K562 (cell line): ENCODE data around the gene VPREB3. TPM values are rescaled to one million over a fixed set of nuclear protein-coding genes. Genes with fewer than 3 reads are reported as not detected.

Source experiments
- ATAC-seq: fragments of 200-7000 bp; cut with Tn5 transposase; 3 replicates; pipeline ENCODE4 v1.9.1; 2020; ENCODE audit warnings: moderate library complexity
- BruUV-seq: library from RNA; stranded (reverse); fragments of 400-500 nt; replicated peaks from 2 replicates; lab custom pipeline; 2021; lab: Mats Ljungman, UMichigan
- CTCF ChIA-PET: fragments of 300-600 bp; formaldehyde crosslinking; extraction: SDS; loops from one replicate; lab custom pipeline; 2021; ENCODE audit warnings: low intra/inter-chr PET ratio; lab: Yijun Ruan, JAX
- POLR2A ChIA-PET: fragments of 300-600, 350-650 bp; sonication (Branson Sonifier 250); formaldehyde crosslinking; extraction: SDS; loops from one replicate; lab custom pipeline; 2021; ENCODE audit warnings: antibody characterized with exemption, inconsistent platforms; lab: Yijun Ruan, JAX
- DNase-seq, 4 experiments: peaks; one replicate each; pipeline versions ENCODE4 v3.0.0 to v3.0.0-alpha.2; 2011 to 2018; ENCODE audit warnings: low spot score in 3 of 4, mixed read lengths in 3 of 4; ENCODE audit errors: extremely low read depth in 1 of 4
- FAIRE-seq: peaks from 2 replicates; lab custom pipeline; 2011; peaks lifted over from hg19 to GRCh38; lab: Jason Lieb, UNC
- H2AFZ ChIP-seq: 2 replicates; pipeline ENCODE4 v1.6.0; 2011; ENCODE audit warnings: low read depth, low read length, control low read depth, inconsistent platforms
- H3K27ac ChIP-seq: fragments of 200-600 bp; 3 replicates; pipeline ENCODE4 v1.8.0; 2011; ENCODE audit warnings: low read depth, mild to moderate bottlenecking, control low read depth, inconsistent platforms, low read length, moderate library complexity, mixed read lengths; ENCODE audit errors: extremely low read depth
- H3K27me3 ChIP-seq, 2 experiments: fragments of 300-600 bp in 1 of 2; 2 replicates in 1 of 2; 3 replicates in 1 of 2; pipeline versions ENCODE4 v1.6.0 to v1.8.0; 2011; ENCODE audit warnings: inconsistent platforms in 2 of 2, low read length in 2 of 2, mild to moderate bottlenecking in 1 of 2, mixed read lengths in 1 of 2, moderate library complexity in 1 of 2; ENCODE audit not compliant: control insufficient read depth in 2 of 2, insufficient read depth in 2 of 2
- H3K36me3 ChIP-seq: fragments of 300-600 bp; 3 replicates; pipeline ENCODE4 v1.8.0; 2011; ENCODE audit warnings: mild to moderate bottlenecking, low read length, inconsistent platforms; ENCODE audit not compliant: control insufficient read depth, insufficient read depth
- H3K4me1 ChIP-seq, 2 experiments: fragments of 200-600 bp in 1 of 2; replicated peaks in 1 of 2; 2 replicates in 1 of 2; 3 replicates in 1 of 2; pipeline versions ENCODE4 v1.5.1 to v1.8.0; 2011; ENCODE audit warnings: inconsistent platforms in 2 of 2, low read length in 2 of 2, mild to moderate bottlenecking in 1 of 2, mixed read lengths in 1 of 2, moderate library complexity in 1 of 2; ENCODE audit not compliant: control insufficient read depth in 2 of 2, insufficient read depth in 2 of 2
- H3K4me2 ChIP-seq: 2 replicates; pipeline ENCODE4 v1.6.1; 2011; ENCODE audit warnings: low read length, control low read depth, inconsistent platforms, mixed read lengths; ENCODE audit not compliant: insufficient read depth
- H3K4me3 ChIP-seq: fragments of 200-600 bp; sonication (generic), shearing (Covaris generic); 2 replicates; pipeline ENCODE4 v1.5.1; 2016; ENCODE audit warnings: control low read depth, inconsistent platforms
- H3K79me2 ChIP-seq: fragments of 200-600 bp; 3 replicates; pipeline ENCODE4 v1.8.0; 2011; ENCODE audit warnings: low read length, inconsistent platforms; ENCODE audit not compliant: control insufficient read depth, insufficient read depth
- H3K9ac ChIP-seq, 2 experiments: 2 replicates each; pipeline versions ENCODE4 v1.6.0 to v1.6.1; 2011; ENCODE audit warnings: low read depth in 2 of 2, low read length in 2 of 2, control low read depth in 1 of 2, inconsistent platforms in 1 of 2, mild to moderate bottlenecking in 1 of 2, mixed read lengths in 1 of 2; ENCODE audit not compliant: insufficient read depth in 1 of 2
- H3K9me1 ChIP-seq: one replicate; pipeline ENCODE4 v1.6.0; 2011; ENCODE audit warnings: inconsistent platforms, mild to moderate bottlenecking, low read length, moderate library complexity; ENCODE audit not compliant: control insufficient read depth, insufficient read depth
- H3K9me3 ChIP-seq: replicated peaks from 2 replicates; pipeline ENCODE4 v1.5.1; 2011; ENCODE audit warnings: low read depth, low read length, inconsistent platforms; ENCODE audit not compliant: control insufficient read depth, insufficient read depth
- H4K20me1 ChIP-seq: replicated peaks from 2 replicates; pipeline ENCODE4 v1.6.1; 2011; ENCODE audit warnings: low read length, inconsistent platforms, mixed read lengths; ENCODE audit not compliant: control insufficient read depth, insufficient read depth
- HLTF ChIP-seq: fragments of 450-650 bp; IDR thresholded peaks from 2 replicates; pipeline ENCODE4 v1.6.1; 2016
- HNRNPL ChIP-seq: fragments of 200-400 bp; formaldehyde crosslinking; IDR thresholded peaks from 2 replicates; pipeline ENCODE4 v1.6.1; 2017; ENCODE audit warnings: low read depth, mild to moderate bottlenecking, low read length
- TAF15 ChIP-seq: fragments of 200-400 bp; formaldehyde crosslinking; IDR thresholded peaks from 2 replicates; pipeline ENCODE4 v1.6.1; 2017; ENCODE audit warnings: mild to moderate bottlenecking, low read depth, low read length, moderate library complexity
- TAL1 ChIP-seq: fragments of 450-650 bp; IDR thresholded peaks from 2 replicates; pipeline ENCODE4 v1.6.1; 2016; ENCODE audit warnings: mild to moderate bottlenecking
- TRIM24 ChIP-seq, 2 experiments: fragments of 450-650 bp; IDR thresholded peaks; 2 replicates each; pipeline ENCODE4 v1.6.1; 2016
- ZNF778 ChIP-seq: fragments of 450-650 bp; formaldehyde crosslinking; IDR thresholded peaks from 2 replicates; pipeline ENCODE4 v1.4.0; 2020; ENCODE audit warnings: mild to moderate bottlenecking, moderate library complexity
- WGBS: fragments of 100-300 bp; shearing (Covaris generic); methylation state at CpG from one replicate; pipeline ENCODE4 v1.1.6; 2016; ENCODE audit warnings: low coverage, mixed read lengths; ENCODE audit not compliant: insufficient coverage; ENCODE audit errors: missing lambda C conversion rate; 5-methylcytosine and 5-hydroxymethylcytosine counted together
- in situ Hi-C: fragments of 300-500 bp; cut with MboI; formaldehyde crosslinking; loops from 4 replicates; pipeline ENCODE4 v1.15.0; 2018; ENCODE audit warnings: inconsistent platforms, mixed read lengths
- intact Hi-C: fragments of 100-400 bp; cut with micrococcal nuclease; formaldehyde crosslinking; loops from 2 replicates; pipeline ENCODE4 v1.14.2; 2022
- polyA plus RNA-seq, 8 experiments: library from polyadenylated mRNA; depleted of rRNA in 4 of 8; stranded (reverse) in 5 of 8; unstranded in 3 of 8; fragments of >200 nt; fragmentation: Nextera tagmentation in 2 of 8; fragmentation: Illumina TruSeq in 1 of 8; extraction: Ambion mirVana in 2 of 8; extraction: Trizol in 1 of 8; gene quantifications; 2 replicates each; pipeline versions ENCODE4 v1.2.1 to v1.2.3, GENCODE V29; 2011 to 2014; ENCODE audit warnings: inconsistent platforms in 1 of 8, missing spikeins in 1 of 8
- total RNA-seq, 7 experiments: library from RNA; depleted of rRNA in 6 of 7; stranded (reverse); fragments of >200 nt in 6 of 7; fragmentation: Illumina TruSeq in 2 of 7; extraction: Trizol in 2 of 7; gene quantifications; 2 replicates each; pipeline versions ENCODE4 v1.2.1 to v1.2.3, GENCODE V29; 2011 to 2021; ENCODE audit warnings: low replicate concordance in 1 of 7
- TF ChIP-seq, protein P1 (sequence below): sonication (generic); formaldehyde crosslinking; IDR thresholded peaks from 2 replicates; pipeline ENCODE4 v1.8.1; 2023; ENCODE audit warnings: mild to moderate bottlenecking, missing genetic modification reagents

Gene VPREB3
- total and polyA plus RNA-seq, 9 of the 15 experiments (the other 6 are each of a cell fraction or from before 2014, with no cell fraction given): 0.14 to 0.71 (median 0.20) TPM; not detected in 6

DNA sequence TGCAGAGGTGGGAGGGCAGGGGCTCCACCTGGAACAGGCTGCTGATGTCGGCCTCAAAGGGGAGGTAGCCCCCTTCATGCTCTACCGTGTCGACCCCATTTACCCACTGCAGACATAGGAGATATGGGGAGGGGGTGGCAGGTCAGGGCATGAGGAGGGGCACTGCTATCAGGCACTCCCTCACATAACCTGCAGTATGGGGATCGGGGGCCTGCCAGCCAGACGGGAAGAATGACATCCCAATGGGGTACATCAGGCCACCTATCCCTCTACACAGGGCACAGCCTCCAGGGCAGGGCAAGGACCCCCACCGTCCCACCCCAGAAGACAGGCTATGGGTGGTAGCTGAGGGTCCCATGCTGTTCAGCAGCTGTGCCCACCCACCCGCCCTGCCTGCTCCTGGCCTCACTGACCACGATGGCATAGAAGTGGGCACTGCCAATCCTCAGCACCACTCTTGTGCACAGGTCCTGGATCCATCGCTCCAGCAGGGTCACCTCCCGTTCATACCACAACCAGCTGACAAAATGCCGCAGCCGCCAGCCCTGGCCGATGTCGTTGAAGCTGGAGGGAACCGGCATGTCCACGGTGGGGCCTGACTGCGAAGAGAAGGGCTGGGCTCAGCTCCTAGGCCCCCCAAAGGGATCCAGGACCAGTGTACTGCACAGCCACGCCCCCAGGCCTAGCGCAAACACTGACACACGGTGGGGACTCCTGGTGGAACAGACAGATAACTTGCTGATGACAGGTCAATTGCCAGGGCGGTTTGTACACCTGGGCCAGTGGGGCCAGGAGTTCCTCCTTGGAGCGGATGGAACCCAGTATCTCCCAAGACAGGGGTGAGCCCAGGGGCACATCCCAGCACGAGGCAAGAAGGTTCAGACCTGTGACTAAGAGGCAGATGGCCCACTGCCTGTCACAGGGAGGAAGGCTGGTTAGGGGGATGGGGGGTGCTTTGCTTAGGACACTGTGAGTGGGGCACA lies 39.3 kb downstream of the VPREB3 start (continued):
- TF ChIP-seq, protein P1, sequence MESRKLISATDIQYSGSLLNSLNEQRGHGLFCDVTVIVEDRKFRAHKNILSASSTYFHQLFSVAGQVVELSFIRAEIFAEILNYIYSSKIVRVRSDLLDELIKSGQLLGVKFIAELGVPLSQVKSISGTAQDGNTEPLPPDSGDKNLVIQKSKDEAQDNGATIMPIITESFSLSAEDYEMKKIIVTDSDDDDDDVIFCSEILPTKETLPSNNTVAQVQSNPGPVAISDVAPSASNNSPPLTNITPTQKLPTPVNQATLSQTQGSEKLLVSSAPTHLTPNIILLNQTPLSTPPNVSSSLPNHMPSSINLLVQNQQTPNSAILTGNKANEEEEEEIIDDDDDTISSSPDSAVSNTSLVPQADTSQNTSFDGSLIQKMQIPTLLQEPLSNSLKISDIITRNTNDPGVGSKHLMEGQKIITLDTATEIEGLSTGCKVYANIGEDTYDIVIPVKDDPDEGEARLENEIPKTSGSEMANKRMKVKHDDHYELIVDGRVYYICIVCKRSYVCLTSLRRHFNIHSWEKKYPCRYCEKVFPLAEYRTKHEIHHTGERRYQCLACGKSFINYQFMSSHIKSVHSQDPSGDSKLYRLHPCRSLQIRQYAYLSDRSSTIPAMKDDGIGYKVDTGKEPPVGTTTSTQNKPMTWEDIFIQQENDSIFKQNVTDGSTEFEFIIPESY (CRISPR knock-in tag): peak; percentile 25; the same call in 1 of the 2 replicates
- TF ChIP-seq TAL1: peak; percentile 28; the same call in 1 of the 2 replicates
- TF ChIP-seq, all 486 proteins: peak for 8

GRCh38 chr22:23713696-23714595 lies 40.3 kb downstream of the VPREB3 start:
- ChIA-PET POLR2A (interaction anchor here (0.7 kb wide), 1 partner anchor 346 kb away, joined by 3 read pairs; no protein-coding TSS in a partner anchor), CTCF (no interaction called here)
- no peak overlapping the region for H3K27ac ChIP-seq
- ATAC-seq (no peak), DNase-seq (no peak), FAIRE-seq (no peak)
- H3K4me2 ChIP-seq: no peak overlapping the region
- peaks cover 54% of the 10 kb centered on the region; the same call in 1 of the 3 replicates for H3K36me3 ChIP-seq
- in situ Hi-C loops (no loop called here), intact Hi-C loops (no loop called here)
- TF ChIP-seq HLTF (no peak), HNRNPL (no peak), TAF15 (no peak), ZNF778 (CRISPR knock-in tag) (no peak), TRIM24 (IDR thresholded peaks at IDR 0.05) (no peak)
- H3K79me2 ChIP-seq: peaks cover 19% of the 10 kb centered on the region
- no peak overlapping the region for H3K4me3 ChIP-seq
- no peak overlapping the region for H3K9ac ChIP-seq
- H3K4me1 ChIP-seq: peaks cover 6 to 25% of the 10 kb centered on the region in 2 experiments; a peak in 4 of 5 replicates
- no TSS peak for BruUV-seq
- H4K20me1 ChIP-seq: no peaks in the 10 kb centered on the region
- no peaks in the 10 kb centered on the region for H3K9me3 ChIP-seq
- 89% methylated on average over 13 of the region's 28 CpGs for WGBS
- H3K9me1 ChIP-seq: no peaks in the 10 kb centered on the region
- H2AFZ ChIP-seq: no peak overlapping the region
- no peaks in the 10 kb centered on the region for H3K27me3 ChIP-seq
